GM10248 (cell line): ENCODE measurements around the gene GTF3C2.

Experiments used
- CTCF ChIA-PET: fragments of 300-600 bp; sonication (Branson Sonifier 250); formaldehyde crosslinking; extraction: SDS; loops from one replicate; lab custom pipeline; 2021; ENCODE audit warnings: antibody characterized with exemption; lab: Yijun Ruan, JAX
- POLR2A ChIA-PET: fragments of 350-650 bp; sonication (Branson Sonifier 250); formaldehyde crosslinking; extraction: SDS; loops from one replicate; lab custom pipeline; 2020; ENCODE audit warnings: antibody characterized with exemption; lab: Yijun Ruan, JAX
- DNase-seq: peaks from one replicate; pipeline ENCODE4 v3.0.0; 2012; ENCODE audit errors: extremely low spot score
- CTCF ChIP-seq: IDR thresholded peaks from 2 replicates; pipeline ENCODE4 v1.5.1; 2012; ENCODE audit warnings: mild to moderate bottlenecking, low read depth; ENCODE audit errors: extremely low read depth, missing control alignments, control extremely low read depth

The GTF3C2 gene

GRCh38 chr2:27307287-27307544 is 49.3 kb downstream of the GTF3C2 start:
- CTCF ChIA-PET = no interaction called here
- POLR2A ChIA-PET = no interaction called here
- no peak for TF ChIP-seq CTCF
- no peak for DNase-seq

- TF ChIP-seq CTCF = peak; percentile 21
- CTCF ChIA-PET = interaction anchor here (1.1 to 5.7 kb wide), 2 partner anchors 11 to 16 kb away, joined by 3 to 33 read pairs; partner anchors contain the start of gene MPV17
- POLR2A ChIA-PET = no interaction called here
- peak; percentile 49 for DNase-seq
These were observed 49.8 kb downstream of the GTF3C2 start for GRCh38 chr2:27306573-27307286.

DNA sequence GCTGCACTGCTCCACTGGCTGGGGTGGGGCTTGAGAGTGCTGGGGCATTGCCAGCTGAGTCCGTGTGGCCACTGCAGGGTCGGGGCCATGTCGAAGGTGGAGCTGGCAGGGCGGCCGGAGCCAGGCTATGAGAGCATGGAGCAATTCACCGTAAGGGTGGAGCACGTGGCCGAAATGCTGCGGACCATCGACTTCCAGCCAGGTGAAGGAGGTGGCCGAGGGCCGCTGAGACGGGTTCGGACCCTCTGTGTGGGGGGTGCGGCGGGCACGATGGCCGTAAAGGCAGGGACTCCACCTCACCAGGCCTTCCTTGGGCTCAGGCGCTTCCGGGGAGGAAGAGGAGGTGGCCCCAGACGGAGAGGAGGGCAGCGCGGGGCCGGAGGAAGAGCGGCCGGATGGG is 50.4 kb downstream of the GTF3C2 start:
- CTCF ChIA-PET = interaction anchor here (1.1 to 10.7 kb wide), 4 partner anchors 8 to 24 kb away, joined by 3 to 138 read pairs (median 18); partner anchors contain the start of genes MPV17 and TRIM54

GRCh38 chr2:27305516-27305915 is 51.0 kb downstream of the GTF3C2 start:
- no peak for TF ChIP-seq CTCF
- ChIA-PET POLR2A (no interaction called here), CTCF (interaction anchor here (0.8 to 10.7 kb wide), 9 partner anchors 9 to 344 kb away, joined by 3 to 138 read pairs (median 29); partner anchors contain the start of genes MPV17 and TRIM54)
- DNase-seq = no peak

More for the DNA sequence above, 50.4 kb downstream of the GTF3C2 start:
- POLR2A ChIA-PET = no interaction called here
- no peak for DNase-seq
- no peak for TF ChIP-seq CTCF

DNA sequence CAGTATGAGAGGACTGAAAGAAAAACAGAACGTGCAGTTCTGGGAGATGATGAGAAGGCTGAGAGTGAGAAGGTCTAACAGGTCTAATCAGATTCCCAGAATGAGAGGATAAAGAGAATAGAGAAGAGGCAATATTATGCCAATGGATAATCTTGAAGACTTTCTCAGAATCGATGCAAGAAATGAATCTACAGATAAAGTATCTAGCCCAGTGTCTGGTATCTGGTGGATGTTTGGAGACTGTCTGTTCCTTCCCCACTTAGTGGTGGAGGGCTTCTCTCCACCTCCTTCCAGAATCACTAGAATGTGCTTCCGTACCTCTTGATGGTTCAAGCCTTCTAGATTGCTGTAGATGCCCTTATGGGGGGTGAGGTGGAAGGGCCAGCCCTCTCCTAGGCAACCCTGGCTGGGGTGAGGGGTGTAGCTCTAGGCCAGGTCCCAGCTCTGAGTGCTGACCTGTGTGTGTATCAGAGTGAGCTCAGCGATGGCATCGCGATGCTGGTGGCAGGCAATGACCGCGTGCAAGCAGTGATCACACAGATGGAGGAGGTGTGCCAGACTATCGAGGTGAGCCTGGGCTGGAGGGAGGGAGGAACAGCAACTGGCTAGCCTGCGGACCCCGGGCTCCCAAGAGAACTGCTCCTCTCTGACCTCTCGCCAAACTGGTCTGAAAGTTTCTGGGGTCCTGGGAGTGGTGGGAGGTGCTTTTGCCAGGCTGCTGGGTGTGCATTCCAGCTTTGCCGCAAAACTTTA is 51.9 kb downstream of the GTF3C2 start:
- no peak for DNase-seq
- ChIA-PET CTCF (interaction anchor here (0.8 to 10.7 kb wide), 14 partner anchors 7 to 343 kb away, joined by 3 to 138 read pairs (median 19); partner anchors contain the start of genes MPV17, SLC30A3 and TRIM54), POLR2A (no interaction called here)
- no peak for TF ChIP-seq CTCF
